K562 (cell line): ENCODE data around the gene C20orf96. TPM values are rescaled to one million over a fixed set of nuclear protein-coding genes. Genes with fewer than 3 reads are reported as not detected.

Experiments
- ATAC-seq: fragments of 200-7000 bp; cut with Tn5 transposase; 3 replicates; pipeline ENCODE4 v1.9.1; 2020; ENCODE audit warnings: moderate library complexity
- BruUV-seq: library from RNA; stranded (reverse); fragments of 400-500 nt; replicated peaks from 2 replicates; lab custom pipeline; 2021; lab: Mats Ljungman, UMichigan
- CTCF ChIA-PET: fragments of 300-600 bp; formaldehyde crosslinking; extraction: SDS; loops from one replicate; lab custom pipeline; 2021; ENCODE audit warnings: low intra/inter-chr PET ratio; lab: Yijun Ruan, JAX
- POLR2A ChIA-PET: fragments of 300-600, 350-650 bp; sonication (Branson Sonifier 250); formaldehyde crosslinking; extraction: SDS; loops from one replicate; lab custom pipeline; 2021; ENCODE audit warnings: antibody characterized with exemption, inconsistent platforms; lab: Yijun Ruan, JAX
- DNase-seq, 4 experiments: peaks; one replicate each; pipeline versions ENCODE4 v3.0.0 to v3.0.0-alpha.2; 2011 to 2018; ENCODE audit warnings: low spot score in 3 of 4, mixed read lengths in 3 of 4; ENCODE audit errors: extremely low read depth in 1 of 4
- FAIRE-seq: peaks from 2 replicates; lab custom pipeline; 2011; peaks lifted over from hg19 to GRCh38; lab: Jason Lieb, UNC
- H2AFZ ChIP-seq: 2 replicates; pipeline ENCODE4 v1.6.0; 2011; ENCODE audit warnings: low read depth, low read length, control low read depth, inconsistent platforms
- H3K27ac ChIP-seq: fragments of 200-600 bp; 3 replicates; pipeline ENCODE4 v1.8.0; 2011; ENCODE audit warnings: low read depth, mild to moderate bottlenecking, control low read depth, inconsistent platforms, low read length, moderate library complexity, mixed read lengths; ENCODE audit errors: extremely low read depth
- H3K27me3 ChIP-seq, 2 experiments: fragments of 300-600 bp in 1 of 2; 2 replicates in 1 of 2; 3 replicates in 1 of 2; pipeline versions ENCODE4 v1.6.0 to v1.8.0; 2011; ENCODE audit warnings: inconsistent platforms in 2 of 2, low read length in 2 of 2, mild to moderate bottlenecking in 1 of 2, mixed read lengths in 1 of 2, moderate library complexity in 1 of 2; ENCODE audit not compliant: control insufficient read depth in 2 of 2, insufficient read depth in 2 of 2
- H3K36me3 ChIP-seq: fragments of 300-600 bp; 3 replicates; pipeline ENCODE4 v1.8.0; 2011; ENCODE audit warnings: mild to moderate bottlenecking, low read length, inconsistent platforms; ENCODE audit not compliant: control insufficient read depth, insufficient read depth
- H3K4me1 ChIP-seq, 2 experiments: fragments of 200-600 bp in 1 of 2; replicated peaks in 1 of 2; 2 replicates in 1 of 2; 3 replicates in 1 of 2; pipeline versions ENCODE4 v1.5.1 to v1.8.0; 2011; ENCODE audit warnings: inconsistent platforms in 2 of 2, low read length in 2 of 2, mild to moderate bottlenecking in 1 of 2, mixed read lengths in 1 of 2, moderate library complexity in 1 of 2; ENCODE audit not compliant: control insufficient read depth in 2 of 2, insufficient read depth in 2 of 2
- H3K4me2 ChIP-seq: 2 replicates; pipeline ENCODE4 v1.6.1; 2011; ENCODE audit warnings: low read length, control low read depth, inconsistent platforms, mixed read lengths; ENCODE audit not compliant: insufficient read depth
- H3K4me3 ChIP-seq: fragments of 200-600 bp; sonication (generic), shearing (Covaris generic); 2 replicates; pipeline ENCODE4 v1.5.1; 2016; ENCODE audit warnings: control low read depth, inconsistent platforms
- H3K79me2 ChIP-seq: fragments of 200-600 bp; 3 replicates; pipeline ENCODE4 v1.8.0; 2011; ENCODE audit warnings: low read length, inconsistent platforms; ENCODE audit not compliant: control insufficient read depth, insufficient read depth
- H3K9ac ChIP-seq, 2 experiments: 2 replicates each; pipeline versions ENCODE4 v1.6.0 to v1.6.1; 2011; ENCODE audit warnings: low read depth in 2 of 2, low read length in 2 of 2, control low read depth in 1 of 2, inconsistent platforms in 1 of 2, mild to moderate bottlenecking in 1 of 2, mixed read lengths in 1 of 2; ENCODE audit not compliant: insufficient read depth in 1 of 2
- H3K9me1 ChIP-seq: one replicate; pipeline ENCODE4 v1.6.0; 2011; ENCODE audit warnings: inconsistent platforms, mild to moderate bottlenecking, low read length, moderate library complexity; ENCODE audit not compliant: control insufficient read depth, insufficient read depth
- H3K9me3 ChIP-seq: replicated peaks from 2 replicates; pipeline ENCODE4 v1.5.1; 2011; ENCODE audit warnings: low read depth, low read length, inconsistent platforms; ENCODE audit not compliant: control insufficient read depth, insufficient read depth
- H4K20me1 ChIP-seq: replicated peaks from 2 replicates; pipeline ENCODE4 v1.6.1; 2011; ENCODE audit warnings: low read length, inconsistent platforms, mixed read lengths; ENCODE audit not compliant: control insufficient read depth, insufficient read depth
- BRCA1 ChIP-seq, 2 experiments: fragments of 450-650 bp in 1 of 2; sonication (generic) in 1 of 2; formaldehyde crosslinking in 1 of 2; IDR thresholded peaks; 2 replicates each; pipeline versions ENCODE4 v1.5.0 to v1.6.1; 2017 to 2020; ENCODE audit warnings: mild to moderate bottlenecking in 1 of 2, missing genetic modification reagents in 1 of 2
- EP400 ChIP-seq: fragments of 450-650 bp; IDR thresholded peaks from 2 replicates; pipeline ENCODE4 v1.6.1; 2017; ENCODE audit warnings: antibody characterized with exemption, mild to moderate bottlenecking, moderate library complexity
- HCFC1 ChIP-seq: IDR thresholded peaks from 2 replicates; pipeline ENCODE4 v1.6.1; 2012; ENCODE audit warnings: low read depth, low read length, improper control_type of control experiment
- ILF3 ChIP-seq: fragments of 450-650 bp; IDR thresholded peaks from 2 replicates; pipeline ENCODE4 v1.6.1; 2018; ENCODE audit warnings: antibody characterized with exemption, mild to moderate bottlenecking, moderate library complexity, borderline replicate concordance
- KLF6 ChIP-seq: fragments of 250-450 bp; sonication (Bioruptor Pico); IDR thresholded peaks from 2 replicates; pipeline ENCODE4 v1.4.0; 2020; ENCODE audit warnings: mild to moderate bottlenecking, moderate library complexity, borderline replicate concordance
- NFXL1 ChIP-seq: fragments of 450-650 bp; formaldehyde crosslinking; IDR thresholded peaks from 2 replicates; pipeline ENCODE4 v1.4.0; 2021; ENCODE audit warnings: mild to moderate bottlenecking
- POLR2AphosphoS2 ChIP-seq: IDR thresholded peaks from 2 replicates; pipeline ENCODE4 v1.6.1; 2012; ENCODE audit warnings: low read length, improper control_type of control experiment
- TARDBP ChIP-seq: fragments of 450-650 bp; IDR thresholded peaks from 2 replicates; pipeline ENCODE4 v1.6.1; 2016
- ZNF431 ChIP-seq: sonication (generic); formaldehyde crosslinking; IDR thresholded peaks from 2 replicates; pipeline ENCODE4 v1.8.0; 2022; ENCODE audit warnings: mild to moderate bottlenecking, missing genetic modification reagents
- WGBS: fragments of 100-300 bp; shearing (Covaris generic); methylation state at CpG from one replicate; pipeline ENCODE4 v1.1.6; 2016; ENCODE audit warnings: low coverage, mixed read lengths; ENCODE audit not compliant: insufficient coverage; ENCODE audit errors: missing lambda C conversion rate; 5-methylcytosine and 5-hydroxymethylcytosine counted together
- in situ Hi-C: fragments of 300-500 bp; cut with MboI; formaldehyde crosslinking; loops from 4 replicates; pipeline ENCODE4 v1.15.0; 2018; ENCODE audit warnings: inconsistent platforms, mixed read lengths
- intact Hi-C: fragments of 100-400 bp; cut with micrococcal nuclease; formaldehyde crosslinking; loops from 2 replicates; pipeline ENCODE4 v1.14.2; 2022
- polyA plus RNA-seq, 8 experiments: library from polyadenylated mRNA; depleted of rRNA in 4 of 8; stranded (reverse) in 5 of 8; unstranded in 3 of 8; fragments of >200 nt; fragmentation: Nextera tagmentation in 2 of 8; fragmentation: Illumina TruSeq in 1 of 8; extraction: Ambion mirVana in 2 of 8; extraction: Trizol in 1 of 8; gene quantifications; 2 replicates each; pipeline versions ENCODE4 v1.2.1 to v1.2.3, GENCODE V29; 2011 to 2014; ENCODE audit warnings: inconsistent platforms in 1 of 8, missing spikeins in 1 of 8
- total RNA-seq, 7 experiments: library from RNA; depleted of rRNA in 6 of 7; stranded (reverse); fragments of >200 nt in 6 of 7; fragmentation: Illumina TruSeq in 2 of 7; extraction: Trizol in 2 of 7; gene quantifications; 2 replicates each; pipeline versions ENCODE4 v1.2.1 to v1.2.3, GENCODE V29; 2011 to 2021; ENCODE audit warnings: low replicate concordance in 1 of 7

Gene C20orf96
- total and polyA plus RNA-seq, 9 of the 15 experiments (the other 6 are each of a cell fraction or from before 2014, with no cell fraction given) = 1.7 to 11.7 (median 4.2) TPM

DNA sequence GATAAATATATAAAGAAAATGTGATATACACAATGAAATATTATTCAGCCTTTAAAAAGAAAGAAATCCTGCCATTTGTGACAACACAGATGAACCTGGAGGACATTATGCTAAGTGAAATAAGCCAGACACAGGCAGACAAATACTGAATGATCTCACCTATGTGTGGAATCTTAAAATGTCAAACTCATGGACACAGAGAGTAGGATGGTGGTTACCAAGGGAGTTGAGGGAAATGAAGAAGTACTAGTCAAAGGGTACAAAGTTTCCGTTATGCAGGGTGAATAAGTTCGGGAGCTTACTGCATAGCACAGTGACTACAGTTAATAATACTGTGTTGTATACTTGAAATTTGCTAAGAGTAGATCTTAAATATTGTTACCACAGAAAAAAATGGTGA, 47.6 kb downstream of the C20orf96 start:
- Histone ChIP-seq H3K27me3 (no peaks in the 10 kb centered on the region; a peak in 1 of 5 replicates), H2AFZ (no peak overlapping the region), H3K4me3 (no peak overlapping the region), H3K4me1 (peaks cover 0 to 3% of the 10 kb centered on the region in 2 experiments; a peak in 1 of 5 replicates), H3K9me1 (no peaks in the 10 kb centered on the region), H3K9ac (no peak overlapping the region), H4K20me1 (no peaks in the 10 kb centered on the region), H3K27ac (no peak overlapping the region), H3K79me2 (no peaks in the 10 kb centered on the region), H3K4me2 (no peak overlapping the region), H3K9me3 (no peaks in the 10 kb centered on the region), H3K36me3 (no peaks in the 10 kb centered on the region)
- in situ Hi-C loops (no loop called here), intact Hi-C loops (no loop called here)
- no peak for ATAC-seq
- no TSS peak for BruUV-seq
- FAIRE-seq = no peak
- 0% methylated on average over 2 of the region's 2 CpGs for WGBS
- ChIA-PET CTCF (no interaction called here), POLR2A (no interaction called here)
- TF ChIP-seq TARDBP = no peak
- no peak for TF ChIP-seq POLR2AphosphoS2
- no peak for TF ChIP-seq ILF3
- no peak for TF ChIP-seq BRCA1 (IDR thresholded peaks at IDR 0.05)
- no peak for TF ChIP-seq BRCA1 (CRISPR knock-in tag; IDR thresholded peaks at IDR 0.05)
- TF ChIP-seq HCFC1 = no peak
- no peak for DNase-seq

GRCh38 chr20:237929-238328, 52.6 kb downstream of the C20orf96 start:
- no TSS peak for BruUV-seq
- TF ChIP-seq ZNF431 (no peak), KLF6 (CRISPR knock-in tag) (no peak), EP400 (no peak), NFXL1 (no peak)
- TF ChIP-seq, all 486 proteins: peak for 0
- Histone ChIP-seq H3K9me3 (no peaks in the 10 kb centered on the region), H2AFZ (0 out of 2 replicates have a peak overlapping the region, but pooled peaks have one; percentile 16), H3K9me1 (no peaks in the 10 kb centered on the region), H3K4me2 (no peak overlapping the region), H3K9ac (no peak overlapping the region), H3K27ac (no peak overlapping the region), H3K36me3 (no peaks in the 10 kb centered on the region), H4K20me1 (no peaks in the 10 kb centered on the region), H3K27me3 (no peaks in the 10 kb centered on the region; a peak in 1 of 5 replicates), H3K79me2 (no peaks in the 10 kb centered on the region), H3K4me3 (no peak overlapping the region), H3K4me1 (peaks cover 0 to 12% of the 10 kb centered on the region in 2 experiments; a peak in 4 of 5 replicates)
- intact Hi-C loops (no loop called here), in situ Hi-C loops (no loop called here)
- FAIRE-seq (no peak), ATAC-seq (no peak), DNase-seq (no peak)
- 37% methylated on average over 3 of the region's 3 CpGs for WGBS
- POLR2A ChIA-PET = interaction anchor here (1.0 to 1.2 kb wide), 2 partner anchors 11 to 13 kb away, joined by 3 to 5 read pairs; partner anchors contain the start of gene DEFB129
- CTCF ChIA-PET = interaction anchor here (0.6 kb wide), 1 partner anchor 31 kb away, joined by 3 read pairs; no protein-coding TSS in a partner anchor
